ENCODE measurements around the gene TGFB3.

- TF ChIP-seq CTCF (IDR thresholded peaks at IDR 0.05) (no peak), POLR2A (IDR thresholded peaks at IDR 0.05) (peak; percentile 46 to 95)
These were observed at the start of gene TGFB3 for GRCh38 chr14:75981426-75982265.

Measured in adrenal gland (tissue), 5 donors.